ENCODE measurements around the gene GTF2H4.
A peak's percentile ranks its signal among the peaks of the same experiment; 100 is the strongest.
"Not testable (repeated sequence)": the region's sequence is repeated elsewhere in the genome, so short reads cannot be mapped to it uniquely, and the experiment has no call there.

The GTF2H4 gene

GRCh38 chr6:30927080-30927479 is 19.1 kb downstream of the GTF2H4 start:
- DNase-seq = not testable (repeated sequence)

- DNase-seq = no peak
Measured at GRCh38 chr6:30928677-30929076, 20.7 kb downstream of the GTF2H4 start.

- DNase-seq = no peak
Measured at GRCh38 chr6:30930506-30930905, 22.5 kb downstream of the GTF2H4 start.

- DNase-seq = no peak
Measured at GRCh38 chr6:30931272-30931671, 23.3 kb downstream of the GTF2H4 start.

GRCh38 chr6:30931969-30932645 is 24.1 kb downstream of the GTF2H4 start, which contains the start of gene SFTA2:
Gene SFTA2 (minus strand): TSS chr6:30932170. CDS start chr6:30932096, 74 bp downstream.
- DNase-seq = no peak

- no peak for DNase-seq
Measured at GRCh38 chr6:30932665-30933365, 24.8 kb downstream of the GTF2H4 start.

- DNase-seq = no peak
Measured at GRCh38 chr6:30935018-30935417, 27.0 kb downstream of the GTF2H4 start.

GRCh38 chr6:30937265-30937664 is 29.3 kb downstream of the GTF2H4 start:
- no peak for DNase-seq

GRCh38 chr6:30938730-30939129 is 30.7 kb downstream of the GTF2H4 start:
- DNase-seq = no peak

GRCh38 chr6:30939473-30939872 is 31.5 kb downstream of the GTF2H4 start:
- no peak for DNase-seq

GRCh38 chr6:30940361-30940986 is 32.5 kb downstream of the GTF2H4 start, which contains the start of gene MUCL3:
Gene MUCL3 (plus strand): TSS chr6:30940973. CDS start chr6:30941000, 27 bp downstream.
- DNase-seq = peak; percentile 26

- no peak for DNase-seq
Measured at GRCh38 chr6:30942338-30943060, 34.5 kb downstream of the GTF2H4 start.

- no peak for DNase-seq
Measured at GRCh38 chr6:30944051-30944450, 36.0 kb downstream of the GTF2H4 start.

- no peak for DNase-seq
Measured at GRCh38 chr6:30945281-30945680, 37.3 kb downstream of the GTF2H4 start.

GRCh38 chr6:30947231-30947630 is 39.2 kb downstream of the GTF2H4 start:
- DNase-seq = no peak

GRCh38 chr6:30948811-30949210 is 40.8 kb downstream of the GTF2H4 start:
- no peak for DNase-seq

- no peak for DNase-seq
Measured at GRCh38 chr6:30951907-30952469, 44.0 kb downstream of the GTF2H4 start.

GRCh38 chr6:30954631-30955366 is 46.8 kb downstream of the GTF2H4 start:
- no peak for DNase-seq

GRCh38 chr6:30955367-30956042 is 47.5 kb downstream of the GTF2H4 start:
- no peak for DNase-seq

GRCh38 chr6:30957716-30958115 is 49.7 kb downstream of the GTF2H4 start:
- DNase-seq = no peak

GRCh38 chr6:30960907-30961673 is 53.1 kb downstream of the GTF2H4 start:
- no peak for DNase-seq

Data from NCI-H2171 (cell line).